Measurements from ENCODE around the gene SLC12A2.

GRCh38 chr5:128036950-128037349 lies 46.6 kb upstream of the SLC12A2 start:
- TF ChIP-seq SP1 (IDR thresholded peaks at IDR 0.05) (no peak), TARDBP (IDR thresholded peaks at IDR 0.05) (no peak), ELF4 (IDR thresholded peaks at IDR 0.05) (no peak), BHLHE40 (IDR thresholded peaks at IDR 0.05; ENCODE audit: borderline replicate concordance) (no peak), ARNT (IDR thresholded peaks at IDR 0.05) (no peak), PKNOX1 (IDR thresholded peaks at IDR 0.05) (no peak), HDGF (IDR thresholded peaks at IDR 0.05; ENCODE audit: borderline replicate concordance) (no peak), FOXM1 (IDR thresholded peaks at IDR 0.05; ENCODE audit: borderline replicate concordance) (no peak), CTBP1 (IDR thresholded peaks at IDR 0.05; ENCODE audit: borderline replicate concordance) (no peak), SUZ12 (IDR thresholded peaks at IDR 0.05) (no peak), NFRKB (IDR thresholded peaks at IDR 0.05) (no peak), FOXA1 (IDR thresholded peaks at IDR 0.05) (no peak), FOXK2 (IDR thresholded peaks at IDR 0.05) (no peak), L3MBTL2 (conservative IDR thresholded peaks at IDR 0.05) (no peak)
